ENCODE data around the gene BSCL2.
A peak's percentile ranks its signal among the peaks of the same experiment; 100 is the strongest.

Gene BSCL2

GRCh38 chr11:62678433-62678769 lies 28.8 kb downstream of the BSCL2 start:
- peak; percentile 10 for ATAC-seq
- TF ChIP-seq ISL1 (CRISPR knock-in tag; IDR thresholded peaks at IDR 0.05) (no peak), ZNF70 (CRISPR knock-in tag; IDR thresholded peaks at IDR 0.05) (no peak), PPARA (CRISPR knock-in tag; IDR thresholded peaks at IDR 0.05; ENCODE audit: borderline replicate concordance) (no peak), TCF4 (CRISPR knock-in tag; IDR thresholded peaks at IDR 0.05; ENCODE audit: borderline replicate concordance) (no peak), PATZ1 (CRISPR knock-in tag; IDR thresholded peaks at IDR 0.05; ENCODE audit: borderline replicate concordance) (no peak), OSR1 (CRISPR knock-in tag; IDR thresholded peaks at IDR 0.05) (no peak), BACH2 (CRISPR knock-in tag; IDR thresholded peaks at IDR 0.05; ENCODE audit: borderline replicate concordance) (no peak), ZFP30 (CRISPR knock-in tag; IDR thresholded peaks at IDR 0.05) (no peak), GLIS3 (CRISPR knock-in tag; IDR thresholded peaks at IDR 0.05) (no peak), ZNF565 (CRISPR knock-in tag; conservative IDR thresholded peaks at IDR 0.05; ENCODE audit: low read depth) (no peak), ZNF8 (CRISPR knock-in tag; IDR thresholded peaks at IDR 0.05) (no peak), ESRRG (CRISPR knock-in tag; IDR thresholded peaks at IDR 0.05) (no peak), ZFP3 (CRISPR knock-in tag; IDR thresholded peaks at IDR 0.05) (no peak), TOX (CRISPR knock-in tag; IDR thresholded peaks at IDR 0.05; ENCODE audit: borderline replicate concordance) (no peak), ZC3H10 (CRISPR knock-in tag; IDR thresholded peaks at IDR 0.05) (no peak)
- TF ChIP-seq, protein P1, sequence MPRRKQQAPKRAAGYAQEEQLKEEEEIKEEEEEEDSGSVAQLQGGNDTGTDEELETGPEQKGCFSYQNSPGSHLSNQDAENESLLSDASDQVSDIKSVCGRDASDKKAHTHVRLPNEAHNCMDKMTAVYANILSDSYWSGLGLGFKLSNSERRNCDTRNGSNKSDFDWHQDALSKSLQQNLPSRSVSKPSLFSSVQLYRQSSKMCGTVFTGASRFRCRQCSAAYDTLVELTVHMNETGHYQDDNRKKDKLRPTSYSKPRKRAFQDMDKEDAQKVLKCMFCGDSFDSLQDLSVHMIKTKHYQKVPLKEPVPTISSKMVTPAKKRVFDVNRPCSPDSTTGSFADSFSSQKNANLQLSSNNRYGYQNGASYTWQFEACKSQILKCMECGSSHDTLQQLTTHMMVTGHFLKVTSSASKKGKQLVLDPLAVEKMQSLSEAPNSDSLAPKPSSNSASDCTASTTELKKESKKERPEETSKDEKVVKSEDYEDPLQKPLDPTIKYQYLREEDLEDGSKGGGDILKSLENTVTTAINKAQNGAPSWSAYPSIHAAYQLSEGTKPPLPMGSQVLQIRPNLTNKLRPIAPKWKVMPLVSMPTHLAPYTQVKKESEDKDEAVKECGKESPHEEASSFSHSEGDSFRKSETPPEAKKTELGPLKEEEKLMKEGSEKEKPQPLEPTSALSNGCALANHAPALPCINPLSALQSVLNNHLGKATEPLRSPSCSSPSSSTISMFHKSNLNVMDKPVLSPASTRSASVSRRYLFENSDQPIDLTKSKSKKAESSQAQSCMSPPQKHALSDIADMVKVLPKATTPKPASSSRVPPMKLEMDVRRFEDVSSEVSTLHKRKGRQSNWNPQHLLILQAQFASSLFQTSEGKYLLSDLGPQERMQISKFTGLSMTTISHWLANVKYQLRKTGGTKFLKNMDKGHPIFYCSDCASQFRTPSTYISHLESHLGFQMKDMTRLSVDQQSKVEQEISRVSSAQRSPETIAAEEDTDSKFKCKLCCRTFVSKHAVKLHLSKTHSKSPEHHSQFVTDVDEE (CRISPR knock-in tag; IDR thresholded peaks at IDR 0.05), result no peak

DNA sequence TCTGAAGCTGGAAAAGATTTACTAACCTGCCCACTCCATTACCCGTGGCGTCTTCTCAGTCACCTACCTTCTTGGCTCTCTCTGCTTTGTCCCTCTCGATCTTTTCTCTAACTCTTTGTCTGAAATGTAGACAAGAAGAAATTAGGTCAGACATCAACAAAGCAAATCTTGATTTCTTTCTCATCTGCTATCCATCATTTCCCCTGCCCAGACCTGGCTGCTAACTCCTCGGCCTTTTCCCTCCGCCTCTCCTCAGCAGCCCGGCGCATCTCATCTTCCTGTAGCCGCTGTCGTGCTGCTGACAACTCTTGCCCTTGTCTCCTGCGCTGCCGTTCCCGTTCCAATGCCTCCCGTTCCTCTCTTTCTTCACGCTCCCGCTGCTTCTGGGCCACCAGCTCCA lies 29.5 kb downstream of the BSCL2 start:
- TF ChIP-seq TOX (CRISPR knock-in tag; IDR thresholded peaks at IDR 0.05; ENCODE audit: borderline replicate concordance), result no peak
- no peak for TF ChIP-seq PATZ1 (CRISPR knock-in tag; IDR thresholded peaks at IDR 0.05; ENCODE audit: borderline replicate concordance)
- no peak for TF ChIP-seq TCF4 (CRISPR knock-in tag; IDR thresholded peaks at IDR 0.05; ENCODE audit: borderline replicate concordance)
- TF ChIP-seq ZFP3 (CRISPR knock-in tag; IDR thresholded peaks at IDR 0.05), result no peak
- TF ChIP-seq, protein P1 (CRISPR knock-in tag; IDR thresholded peaks at IDR 0.05), result no peak
- no peak for TF ChIP-seq ZNF8 (CRISPR knock-in tag; IDR thresholded peaks at IDR 0.05)
- no peak for TF ChIP-seq ZFP30 (CRISPR knock-in tag; IDR thresholded peaks at IDR 0.05)
- no peak for TF ChIP-seq RARB (CRISPR knock-in tag; IDR thresholded peaks at IDR 0.05)
- TF ChIP-seq CSDC2 (CRISPR knock-in tag; IDR thresholded peaks at IDR 0.05), result no peak
- no peak for TF ChIP-seq OSR1 (CRISPR knock-in tag; IDR thresholded peaks at IDR 0.05)
- no peak for TF ChIP-seq ZNF565 (CRISPR knock-in tag; conservative IDR thresholded peaks at IDR 0.05; ENCODE audit: low read depth)
- TF ChIP-seq, protein P2, sequence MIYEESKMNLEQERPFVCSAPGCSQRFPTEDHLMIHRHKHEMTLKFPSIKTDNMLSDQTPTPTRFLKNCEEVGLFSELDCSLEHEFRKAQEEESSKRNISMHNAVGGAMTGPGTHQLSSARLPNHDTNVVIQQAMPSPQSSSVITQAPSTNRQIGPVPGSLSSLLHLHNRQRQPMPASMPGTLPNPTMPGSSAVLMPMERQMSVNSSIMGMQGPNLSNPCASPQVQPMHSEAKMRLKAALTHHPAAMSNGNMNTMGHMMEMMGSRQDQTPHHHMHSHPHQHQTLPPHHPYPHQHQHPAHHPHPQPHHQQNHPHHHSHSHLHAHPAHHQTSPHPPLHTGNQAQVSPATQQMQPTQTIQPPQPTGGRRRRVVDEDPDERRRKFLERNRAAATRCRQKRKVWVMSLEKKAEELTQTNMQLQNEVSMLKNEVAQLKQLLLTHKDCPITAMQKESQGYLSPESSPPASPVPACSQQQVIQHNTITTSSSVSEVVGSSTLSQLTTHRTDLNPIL (CRISPR knock-in tag; IDR thresholded peaks at IDR 0.05; ENCODE audit: low read depth), result no peak
- no peak for TF ChIP-seq SNAI2 (CRISPR knock-in tag; IDR thresholded peaks at IDR 0.05)
- TF ChIP-seq PPARA (CRISPR knock-in tag; IDR thresholded peaks at IDR 0.05; ENCODE audit: borderline replicate concordance), result no peak
- no peak for TF ChIP-seq CSRNP3 (CRISPR knock-in tag; IDR thresholded peaks at IDR 0.05)
- TF ChIP-seq GLIS3 (CRISPR knock-in tag; IDR thresholded peaks at IDR 0.05), result no peak
- no peak for TF ChIP-seq ARNTL (CRISPR knock-in tag; IDR thresholded peaks at IDR 0.05; ENCODE audit: borderline replicate concordance, low read depth)
- TF ChIP-seq ZNF70 (CRISPR knock-in tag; IDR thresholded peaks at IDR 0.05), result no peak
- TF ChIP-seq ESRRG (CRISPR knock-in tag; IDR thresholded peaks at IDR 0.05), result no peak
- no peak for TF ChIP-seq ISL1 (CRISPR knock-in tag; IDR thresholded peaks at IDR 0.05)
- ATAC-seq, result no peak
